Aorta (tissue), 5 donors: ENCODE data around the gene MAPKAPK5. TPM values are rescaled to one million over a fixed set of nuclear protein-coding genes. Genes with fewer than 3 reads are reported as not detected.

ENCODE experiments used
- ATAC-seq: fragments of 200-7000 bp; cut with Tn5 transposase; one replicate; pipeline ENCODE4 v1.9.1; 2022; ENCODE audit warnings: moderate library complexity; ENCODE audit not compliant: low FRiP score
- DNase-seq, 2 donors: peaks; one replicate each; pipeline ENCODE4 v3.0.0-alpha.2; 2020
- H3K27ac ChIP-seq, 2 donors: one replicate each; pipeline ENCODE4 v1.5.1; 2013; ENCODE audit warnings: low read length in 2 of 2, mild to moderate bottlenecking in 2 of 2, moderate library complexity in 2 of 2, control low read depth in 1 of 2, inconsistent platforms in 1 of 2, low read depth in 1 of 2
- H3K27me3 ChIP-seq, 2 donors: one replicate each; pipeline ENCODE4 v1.6.1; 2013; ENCODE audit warnings: control low read depth in 1 of 2, low read length in 1 of 2, mild to moderate bottlenecking in 1 of 2, moderate library complexity in 1 of 2; ENCODE audit not compliant: insufficient read depth in 2 of 2, control insufficient read depth in 1 of 2
- H3K36me3 ChIP-seq, 2 donors: one replicate each; pipeline ENCODE4 v1.6.1; 2013; ENCODE audit warnings: control low read depth in 1 of 2, low read length in 1 of 2, mild to moderate bottlenecking in 1 of 2; ENCODE audit not compliant: insufficient read depth in 2 of 2, control insufficient read depth in 1 of 2
- H3K4me1 ChIP-seq, 2 donors: one replicate each; pipeline ENCODE4 v1.6.1; 2013; ENCODE audit warnings: low read length in 2 of 2, control low read depth in 1 of 2, mild to moderate bottlenecking in 1 of 2, moderate library complexity in 1 of 2; ENCODE audit not compliant: insufficient read depth in 2 of 2, control insufficient read depth in 1 of 2
- H3K4me3 ChIP-seq, 2 donors: one replicate each; pipeline ENCODE4 v1.5.1; 2013; ENCODE audit warnings: low read length in 2 of 2, control low read depth in 1 of 2, mild to moderate bottlenecking in 1 of 2
- H3K9me3 ChIP-seq: one replicate; pipeline ENCODE4 v1.6.1; 2013; ENCODE audit warnings: mild to moderate bottlenecking, low read length; ENCODE audit not compliant: control insufficient read depth
- WGBS, 2 donors: extraction: QIAGEN DNeasy Blood & Tissue Kit; methylation state at CpG; one replicate each; pipeline ENCODE4 v1.1.7; 2013; 5-methylcytosine and 5-hydroxymethylcytosine counted together
- intact Hi-C, 2 donors: fragments of 100-400 bp; cut with DNase I; formaldehyde crosslinking; loops; one replicate each; pipeline versions ENCODE4 v1.14.2 to v1.15.0; 2022
- polyA plus RNA-seq, 2 donors: library from polyadenylated mRNA; stranded (reverse); fragments of 200-250 nt; gene quantifications; one replicate each; pipeline ENCODE4 v1.2.3, GENCODE V29; 2013
- total RNA-seq, 2 donors: library from RNA; stranded (reverse); fragmentation: NEBNext Ultra II Directional; extraction: Animal tissue kit (Norgen Biotek cat#: 25700); gene quantifications; one replicate each; pipeline ENCODE4 v1.2.1, GENCODE V29; 2021
- donor health status: healthy with polysubstance abuse.
- donor health status: Bipolar disorder and iron deficiency.
- donor health status: DM: no; HTN: no; CAD: no.
- donor health status: DM: no; HTN: no; CAD: no.
- donor health status: DM: yes; HTN: yes; CAD: no.

The MAPKAPK5 gene
- total and polyA plus RNA-seq, 4 donors, result 21.3 to 44.4 (median 30.9) TPM

GRCh38 chr12:111838353-111838752, 3.7 kb upstream of the MAPKAPK5 start:
- H3K27ac ChIP-seq, result no peak overlapping the region
- DNase-seq (no peak), ATAC-seq (no peak)
- H3K36me3 ChIP-seq, result no peaks in the 10 kb centered on the region
- intact Hi-C loops, result no loop called here
- no peaks in the 10 kb centered on the region for H3K27me3 ChIP-seq
- H3K4me3 ChIP-seq, result no peak overlapping the region
- no peaks in the 10 kb centered on the region for H3K4me1 ChIP-seq
- WGBS, 2 donors, result 89 to 91% methylated on average over 3 of the region's 3 CpGs
- H3K9me3 ChIP-seq, result no peaks in the 10 kb centered on the region

GRCh38 chr12:111840807-111841206, 1.2 kb upstream of the MAPKAPK5 start:
- H3K36me3 ChIP-seq, result no peaks in the 10 kb centered on the region
- intact Hi-C loops, result loop anchor here in 1 of 2 donors (5.0 kb wide), 1 partner anchor 74 kb away; the partner anchor contains the start of gene ALDH2
- H3K27ac ChIP-seq, result peak overlapping the region in 1 of 2 donors; percentile 18
- H3K4me1 ChIP-seq, result no peaks in the 10 kb centered on the region
- 23 to 33% methylated on average over 11 of the region's 11 CpGs for WGBS, 2 donors
- H3K9me3 ChIP-seq, result no peaks in the 10 kb centered on the region
- ATAC-seq (no peak), DNase-seq (no peak)
- no peaks in the 10 kb centered on the region for H3K27me3 ChIP-seq
- H3K4me3 ChIP-seq, result peak overlapping the region; percentile 85 to 92

- Histone ChIP-seq H3K4me1 (no peaks in the 10 kb centered on the region), H3K27ac (peak overlapping the region in 1 of 2 donors; percentile 18), H3K36me3 (no peaks in the 10 kb centered on the region), H3K27me3 (no peaks in the 10 kb centered on the region), H3K9me3 (no peaks in the 10 kb centered on the region), H3K4me3 (peak overlapping the region; percentile 85 to 92)
- WGBS, 2 donors, result 0 to 1% methylated on average over 13 of the region's 13 CpGs
- ATAC-seq (peak; percentile 6), DNase-seq (no peak)
- intact Hi-C loops, result loop anchor here in 1 of 2 donors (5.0 kb wide), 1 partner anchor 74 kb away; the partner anchor contains the start of gene ALDH2
Observed at GRCh38 chr12:111841236-111841749, 735 bp upstream of the MAPKAPK5 start.

GRCh38 chr12:111842556-111843396, 748 bp downstream of the MAPKAPK5 start:
- 1 to 2% methylated on average over 41 to 44 of the region's 44 CpGs for WGBS, 2 donors
- ATAC-seq (no peak), DNase-seq (no peak)
- Histone ChIP-seq H3K4me1 (no peaks in the 10 kb centered on the region), H3K36me3 (no peaks in the 10 kb centered on the region), H3K9me3 (no peaks in the 10 kb centered on the region), H3K27ac (peak overlapping the region in 1 of 2 donors; percentile 79), H3K27me3 (no peaks in the 10 kb centered on the region), H3K4me3 (peak overlapping the region; percentile 66 to 92)
- intact Hi-C loops, result loop anchor here in 1 of 2 donors (5.0 kb wide), 1 partner anchor 75 kb away; the partner anchor contains the start of gene ALDH2

GRCh38 chr12:111846016-111846415, 4.0 kb downstream of the MAPKAPK5 start:
- intact Hi-C loops, result no loop called here
- ATAC-seq (no peak), DNase-seq (no peak)
- WGBS, 2 donors, result 77 to 80% methylated on average over 2 of the region's 2 CpGs
- no peaks in the 10 kb centered on the region for H3K9me3 ChIP-seq
- H3K27me3 ChIP-seq, result no peaks in the 10 kb centered on the region
- no peaks in the 10 kb centered on the region for H3K36me3 ChIP-seq
- no peak overlapping the region for H3K4me3 ChIP-seq
- H3K27ac ChIP-seq, result no peak overlapping the region
- H3K4me1 ChIP-seq, result no peaks in the 10 kb centered on the region

GRCh38 chr12:111850526-111850925, 8.5 kb downstream of the MAPKAPK5 start:
- no peaks in the 10 kb centered on the region for H3K9me3 ChIP-seq
- intact Hi-C loops, result loop anchor here in 1 of 2 donors (5.0 kb wide), 1 partner anchor 62 kb away; no protein-coding TSS in a partner anchor
- H3K27ac ChIP-seq, result no peak overlapping the region
- DNase-seq, result no peak
- no peaks in the 10 kb centered on the region for H3K4me1 ChIP-seq
- H3K36me3 ChIP-seq, result no peaks in the 10 kb centered on the region
- WGBS, 2 donors, result 91 to 94% methylated on average over 2 of the region's 2 CpGs
- no peak for ATAC-seq
- no peak overlapping the region for H3K4me3 ChIP-seq
- no peaks in the 10 kb centered on the region for H3K27me3 ChIP-seq

GRCh38 chr12:111858186-111858585, 16.2 kb downstream of the MAPKAPK5 start:
- H3K27me3 ChIP-seq, result no peaks in the 10 kb centered on the region
- no peak for ATAC-seq

GRCh38 chr12:111858778-111859177, 16.8 kb downstream of the MAPKAPK5 start:
- DNase-seq, result no peak
- Histone ChIP-seq H3K27me3 (no peaks in the 10 kb centered on the region), H3K4me3 (no peak overlapping the region), H3K27ac (no peak overlapping the region), H3K9me3 (no peaks in the 10 kb centered on the region), H3K36me3 (peaks cover 0 to 2% of the 10 kb centered on the region in 2 donors), H3K4me1 (peaks cover 0 to 3% of the 10 kb centered on the region in 2 donors)
- intact Hi-C loops, result no loop called here
- no peak for ATAC-seq
- WGBS, 2 donors, result 93 to 97% methylated on average over 7 of the region's 7 CpGs

More at GRCh38 chr12:111858186-111858585, 16.2 kb downstream of the MAPKAPK5 start:
- H3K4me1 ChIP-seq, result peaks cover 0 to 3% of the 10 kb centered on the region in 2 donors
- no peak overlapping the region for H3K4me3 ChIP-seq
- 97 to 98% methylated on average over 2 of the region's 2 CpGs for WGBS, 2 donors
- no peaks in the 10 kb centered on the region for H3K9me3 ChIP-seq
- no peak for DNase-seq
- H3K36me3 ChIP-seq, result peaks cover 0 to 2% of the 10 kb centered on the region in 2 donors
- no peak overlapping the region for H3K27ac ChIP-seq
- intact Hi-C loops, result no loop called here
